CD4-positive, alpha-beta T cell (primary cell): ENCODE results near the gene CZIB. TPM values are rescaled to one million over a fixed set of nuclear protein-coding genes. Genes with fewer than 3 reads are reported as not detected.

Experiments
- ATAC-seq: fragments of 200-7000 bp; cut with Tn5 transposase; one replicate; pipeline ENCODE4 v1.10.0; 2022; ENCODE audit warnings: mild to moderate bottlenecking; ENCODE audit not compliant: poor library complexity
- CTCF ChIA-PET: fragments of 350-600 bp; sonication (Branson Sonifier 250); formaldehyde crosslinking; loops from one replicate; lab custom pipeline; 2021; ENCODE audit warnings: antibody characterized with exemption, inconsistent platforms; lab: Charles Lee
- POLR2A ChIA-PET: fragments of 350-600 bp; sonication (Branson Sonifier 250); formaldehyde crosslinking; loops from one replicate; lab custom pipeline; 2021; ENCODE audit warnings: antibody characterized with exemption, inconsistent platforms; lab: Charles Lee
- DNase-seq, 14 experiments: peaks; one replicate each; pipeline ENCODE4 v3.0.0-alpha.2; 2013 to 2020; ENCODE audit warnings: mixed read lengths in 2 of 14
- H3K27ac ChIP-seq, 2 donors: one replicate each; pipeline versions ENCODE4 v1.5.1 to v1.7.0; 2013; ENCODE audit warnings: low read length in 2 of 2, low read depth in 1 of 2, mild to moderate bottlenecking in 1 of 2
- H3K27me3 ChIP-seq, 2 experiments: 1 replicate in 1 of 2; 2 replicates in 1 of 2; pipeline versions ENCODE4 v1.6.1 to v1.7.0; 2013; ENCODE audit warnings: low read length in 2 of 2, control low read depth in 1 of 2, mild to moderate bottlenecking in 1 of 2, moderate library complexity in 1 of 2; ENCODE audit not compliant: insufficient read depth in 2 of 2, control insufficient read depth in 1 of 2
- H3K36me3 ChIP-seq: one replicate; pipeline ENCODE4 v1.6.1; 2013; ENCODE audit warnings: low read length, control low read depth; ENCODE audit not compliant: insufficient read depth
- H3K4me1 ChIP-seq: one replicate; pipeline ENCODE4 v1.6.1; 2013; ENCODE audit warnings: low read length, control low read depth; ENCODE audit not compliant: insufficient read depth
- H3K4me3 ChIP-seq: one replicate; pipeline ENCODE4 v1.5.1; 2013; ENCODE audit warnings: mild to moderate bottlenecking, low read length, moderate library complexity
- H3K9me3 ChIP-seq, 2 experiments: 1 replicate in 1 of 2; 2 replicates in 1 of 2; pipeline versions ENCODE4 v1.6.1 to v1.7.0; 2013; ENCODE audit warnings: low read length in 2 of 2, mild to moderate bottlenecking in 2 of 2, control low read depth in 1 of 2, moderate library complexity in 1 of 2; ENCODE audit not compliant: control insufficient read depth in 1 of 2, insufficient read depth in 1 of 2
- H3K27ac Mint-ChIP-seq: one replicate; pipeline ENCODE4 v1.8.0; 2020; ENCODE audit warnings: mixed read lengths
- H3K27me3 Mint-ChIP-seq: one replicate; pipeline ENCODE4 v1.8.0; 2021; ENCODE audit warnings: mixed read lengths
- H3K36me3 Mint-ChIP-seq: one replicate; pipeline ENCODE4 v1.8.0; 2021; ENCODE audit warnings: low read depth, mixed read lengths
- H3K4me1 Mint-ChIP-seq: one replicate; pipeline ENCODE4 v1.8.0; 2021; ENCODE audit warnings: low read depth, mixed read lengths
- H3K4me3 Mint-ChIP-seq: one replicate; pipeline ENCODE4 v1.8.0; 2020; ENCODE audit warnings: mild to moderate bottlenecking, mixed read lengths
- H3K9me3 Mint-ChIP-seq: one replicate; pipeline ENCODE4 v1.8.0; 2020; ENCODE audit warnings: mixed read lengths
- intact Hi-C, 2 experiments: fragments of 100-400 bp; cut with DNase I in 1 of 2; cut with micrococcal nuclease in 1 of 2; formaldehyde crosslinking; loops; one replicate each; pipeline versions ENCODE4 v1.15.1 to v1.9.0; 2023 to 2025; cut with DNase I, micrococcal nuclease
- total RNA-seq, 174 experiments: library from RNA in 2 of 174; stranded (reverse) in 2 of 174; gene quantifications; one replicate each; pipeline ENCODE4 v1.2.3 and lab custom pipeline; 2021 to 2026
- TF ChIP-seq, protein P1 (sequence below): fragments of 200-600 bp; IDR thresholded peaks from one replicate; pipeline ENCODE4 v1.8.0; 2022; ENCODE audit warnings: antibody characterized with exemption, mild to moderate bottlenecking

The CZIB gene
- total RNA-seq, 2 experiments from 2014 or later = 28.8 to 28.9 TPM

DNA sequence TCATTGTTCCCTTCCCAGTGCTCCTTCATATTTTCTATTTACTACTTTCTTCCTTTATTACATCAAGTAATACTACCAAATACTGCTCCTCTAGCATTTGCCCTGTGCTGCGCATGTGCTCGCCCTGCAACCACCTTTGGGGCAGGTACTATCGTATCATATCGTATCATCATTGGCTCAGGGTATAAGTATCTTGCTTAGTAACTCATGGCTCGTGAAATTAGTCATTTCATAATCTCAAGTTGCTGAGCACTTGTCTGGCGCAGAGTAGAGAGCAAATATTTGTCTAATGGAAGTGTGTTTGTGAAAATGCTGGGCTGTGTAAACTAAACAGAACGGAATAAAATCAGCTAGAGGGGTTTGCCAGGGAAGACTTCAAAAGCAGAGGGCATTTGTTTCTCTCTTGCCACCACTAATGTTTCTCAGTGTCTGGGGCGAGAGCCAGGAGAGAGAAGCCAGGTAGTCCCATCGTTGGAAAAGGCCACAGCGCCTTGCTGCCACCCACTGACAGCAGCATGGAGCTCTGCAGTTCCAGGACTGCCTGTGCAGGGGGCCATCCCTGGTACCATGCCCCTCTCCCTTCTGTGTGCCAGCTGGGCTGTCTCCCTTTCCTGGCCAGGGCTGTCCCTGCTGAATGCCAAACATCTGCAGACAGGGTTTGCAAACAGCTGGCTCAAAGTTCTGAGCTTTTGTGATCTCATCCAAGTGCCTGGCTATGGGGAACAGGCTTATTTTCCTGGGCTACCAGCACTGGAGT, 43.8 kb downstream of the CZIB start:
- CTCF ChIA-PET = no interaction called here
- Mint-ChIP-seq H3K27ac (no peak overlapping the region), H3K27me3 (peaks cover 30% of the 10 kb centered on the region), H3K4me1 (no peaks in the 10 kb centered on the region), H3K4me3 (no peak overlapping the region), H3K9me3 (no peaks in the 10 kb centered on the region), H3K36me3 (no peaks in the 10 kb centered on the region)
- DNase-seq = no peak
- H3K36me3 ChIP-seq = no peaks in the 10 kb centered on the region
- H3K4me1 ChIP-seq = no peaks in the 10 kb centered on the region
- no peaks in the 10 kb centered on the region for H3K9me3 ChIP-seq
- H3K27me3 ChIP-seq = peaks cover 0 to 2% of the 10 kb centered on the region in 2 experiments
- TF ChIP-seq, protein P1, sequence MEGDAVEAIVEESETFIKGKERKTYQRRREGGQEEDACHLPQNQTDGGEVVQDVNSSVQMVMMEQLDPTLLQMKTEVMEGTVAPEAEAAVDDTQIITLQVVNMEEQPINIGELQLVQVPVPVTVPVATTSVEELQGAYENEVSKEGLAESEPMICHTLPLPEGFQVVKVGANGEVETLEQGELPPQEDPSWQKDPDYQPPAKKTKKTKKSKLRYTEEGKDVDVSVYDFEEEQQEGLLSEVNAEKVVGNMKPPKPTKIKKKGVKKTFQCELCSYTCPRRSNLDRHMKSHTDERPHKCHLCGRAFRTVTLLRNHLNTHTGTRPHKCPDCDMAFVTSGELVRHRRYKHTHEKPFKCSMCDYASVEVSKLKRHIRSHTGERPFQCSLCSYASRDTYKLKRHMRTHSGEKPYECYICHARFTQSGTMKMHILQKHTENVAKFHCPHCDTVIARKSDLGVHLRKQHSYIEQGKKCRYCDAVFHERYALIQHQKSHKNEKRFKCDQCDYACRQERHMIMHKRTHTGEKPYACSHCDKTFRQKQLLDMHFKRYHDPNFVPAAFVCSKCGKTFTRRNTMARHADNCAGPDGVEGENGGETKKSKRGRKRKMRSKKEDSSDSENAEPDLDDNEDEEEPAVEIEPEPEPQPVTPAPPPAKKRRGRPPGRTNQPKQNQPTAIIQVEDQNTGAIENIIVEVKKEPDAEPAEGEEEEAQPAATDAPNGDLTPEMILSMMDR = no peak
- POLR2A ChIA-PET = no interaction called here
- no peak overlapping the region for H3K27ac ChIP-seq
- ATAC-seq = no peak
- H3K4me3 ChIP-seq = no peak overlapping the region
- intact Hi-C loops = no loop called here

DNA sequence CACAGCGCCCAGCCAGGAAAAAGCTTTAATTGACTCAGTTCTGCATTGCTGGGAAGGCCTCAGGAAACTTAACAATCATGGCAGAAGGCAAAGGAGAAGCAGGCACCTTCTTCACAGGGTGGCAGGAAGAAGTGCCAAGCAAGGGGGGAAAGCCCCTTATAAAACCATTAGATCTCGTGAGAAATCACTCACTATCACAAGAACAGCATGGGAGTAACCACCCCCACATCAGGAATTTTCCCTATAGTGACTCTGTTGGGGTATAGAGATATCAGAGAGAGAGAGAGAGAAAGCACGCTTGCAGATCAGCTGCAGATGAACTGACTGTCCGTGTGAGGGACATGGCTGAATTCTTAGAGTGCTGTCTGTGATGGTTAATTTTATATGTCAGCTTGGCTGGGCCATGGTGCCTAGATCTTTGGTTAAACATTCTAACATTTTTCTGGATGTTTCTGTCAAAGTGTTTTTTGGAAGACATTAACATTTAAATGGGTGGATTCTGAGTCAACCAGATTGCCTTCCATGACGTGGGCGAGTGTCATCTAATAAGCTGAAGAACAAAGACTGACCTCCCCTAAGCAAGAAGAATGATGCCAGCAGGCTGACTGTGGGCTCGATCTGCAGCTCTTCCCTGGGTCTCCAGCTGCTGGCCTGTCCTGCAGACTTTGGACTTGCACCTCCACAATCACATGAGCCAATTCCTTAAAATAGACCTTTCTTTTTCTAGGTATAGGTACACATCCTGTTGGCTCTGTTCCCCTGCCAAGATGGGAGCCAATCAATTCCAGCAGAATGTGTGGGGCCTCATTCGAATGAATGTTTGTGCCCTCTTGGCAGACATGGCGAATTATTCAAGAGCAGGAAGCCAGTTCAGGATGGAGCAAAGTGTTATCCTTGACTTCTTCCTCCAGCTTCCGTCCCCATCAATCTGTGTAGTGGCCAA, 45.2 kb downstream of the CZIB start:
- H3K27ac ChIP-seq = no peak overlapping the region
- Mint-ChIP-seq H3K27me3 (peaks cover 30% of the 10 kb centered on the region), H3K4me1 (no peaks in the 10 kb centered on the region), H3K27ac (no peak overlapping the region), H3K4me3 (no peak overlapping the region), H3K36me3 (no peaks in the 10 kb centered on the region), H3K9me3 (no peaks in the 10 kb centered on the region)
- no peak for DNase-seq
- TF ChIP-seq, protein P1 = no peak
- no peaks in the 10 kb centered on the region for H3K36me3 ChIP-seq
- no peak for ATAC-seq
- ChIA-PET POLR2A (no interaction called here), CTCF (no interaction called here)
- H3K27me3 ChIP-seq = no peaks in the 10 kb centered on the region
- no peaks in the 10 kb centered on the region for H3K9me3 ChIP-seq
- intact Hi-C loops = no loop called here
- H3K4me3 ChIP-seq = no peak overlapping the region
- H3K4me1 ChIP-seq = no peaks in the 10 kb centered on the region

DNA sequence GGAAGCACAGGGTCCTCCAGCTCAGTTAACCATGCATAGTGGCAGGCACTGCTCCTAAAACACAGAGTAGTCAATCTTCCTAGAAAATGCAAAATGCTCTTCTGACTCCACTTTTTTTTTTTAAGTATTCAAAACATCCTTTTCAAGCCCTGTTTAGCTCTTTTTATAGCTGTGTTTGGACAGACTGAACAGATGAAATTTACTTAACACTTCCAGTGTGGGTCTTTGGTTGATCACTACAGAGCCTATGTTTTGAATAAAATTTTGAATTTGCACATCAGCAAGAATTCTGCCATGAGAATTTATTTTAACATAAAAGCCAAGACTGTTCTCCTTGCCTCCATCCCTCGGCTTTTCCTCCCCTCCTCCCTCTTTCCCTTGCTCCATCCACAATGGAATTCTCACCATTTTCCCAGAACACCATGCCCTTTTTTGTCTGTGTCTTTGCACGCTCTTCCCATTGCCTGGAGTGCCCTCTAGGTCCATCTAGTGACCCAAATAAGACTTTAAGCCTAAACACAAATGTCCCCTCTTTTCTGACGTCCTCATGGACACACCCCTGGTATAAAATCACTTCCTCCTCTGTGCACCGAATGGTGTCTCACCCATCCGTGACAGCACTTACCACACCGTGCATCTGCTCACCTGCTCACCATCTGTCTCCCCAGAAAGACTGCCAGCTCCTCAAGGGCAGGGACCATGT, 47.9 kb downstream of the CZIB start:
- H3K4me3 Mint-ChIP-seq = no peak overlapping the region
- Histone ChIP-seq H3K27me3 (no peaks in the 10 kb centered on the region), H3K27ac (no peak overlapping the region), H3K4me3 (no peak overlapping the region), H3K9me3 (no peaks in the 10 kb centered on the region), H3K4me1 (no peaks in the 10 kb centered on the region), H3K36me3 (no peaks in the 10 kb centered on the region)
- no peaks in the 10 kb centered on the region for H3K9me3 Mint-ChIP-seq
- CTCF ChIA-PET = interaction anchor here (0.8 to 1.1 kb wide), 2 partner anchors 10 kb away, joined by 3 to 4 read pairs; no protein-coding TSS in a partner anchor
- POLR2A ChIA-PET = no interaction called here
- ATAC-seq (no peak), DNase-seq (peak in 2 of 14 experiments; percentile 12 to 18)
- TF ChIP-seq, protein P1 = no peak
- H3K27ac Mint-ChIP-seq = no peak overlapping the region
- H3K4me1 Mint-ChIP-seq = no peaks in the 10 kb centered on the region
- intact Hi-C loops = no loop called here
- H3K27me3 Mint-ChIP-seq = peaks cover 28% of the 10 kb centered on the region
- H3K36me3 Mint-ChIP-seq = no peaks in the 10 kb centered on the region
